ENCODE data around the gene CILP.
"Not testable (repeated sequence)": the region's sequence is repeated elsewhere in the genome, so short reads cannot be mapped to it uniquely, and the experiment has no call there.

Gene CILP, protein sequence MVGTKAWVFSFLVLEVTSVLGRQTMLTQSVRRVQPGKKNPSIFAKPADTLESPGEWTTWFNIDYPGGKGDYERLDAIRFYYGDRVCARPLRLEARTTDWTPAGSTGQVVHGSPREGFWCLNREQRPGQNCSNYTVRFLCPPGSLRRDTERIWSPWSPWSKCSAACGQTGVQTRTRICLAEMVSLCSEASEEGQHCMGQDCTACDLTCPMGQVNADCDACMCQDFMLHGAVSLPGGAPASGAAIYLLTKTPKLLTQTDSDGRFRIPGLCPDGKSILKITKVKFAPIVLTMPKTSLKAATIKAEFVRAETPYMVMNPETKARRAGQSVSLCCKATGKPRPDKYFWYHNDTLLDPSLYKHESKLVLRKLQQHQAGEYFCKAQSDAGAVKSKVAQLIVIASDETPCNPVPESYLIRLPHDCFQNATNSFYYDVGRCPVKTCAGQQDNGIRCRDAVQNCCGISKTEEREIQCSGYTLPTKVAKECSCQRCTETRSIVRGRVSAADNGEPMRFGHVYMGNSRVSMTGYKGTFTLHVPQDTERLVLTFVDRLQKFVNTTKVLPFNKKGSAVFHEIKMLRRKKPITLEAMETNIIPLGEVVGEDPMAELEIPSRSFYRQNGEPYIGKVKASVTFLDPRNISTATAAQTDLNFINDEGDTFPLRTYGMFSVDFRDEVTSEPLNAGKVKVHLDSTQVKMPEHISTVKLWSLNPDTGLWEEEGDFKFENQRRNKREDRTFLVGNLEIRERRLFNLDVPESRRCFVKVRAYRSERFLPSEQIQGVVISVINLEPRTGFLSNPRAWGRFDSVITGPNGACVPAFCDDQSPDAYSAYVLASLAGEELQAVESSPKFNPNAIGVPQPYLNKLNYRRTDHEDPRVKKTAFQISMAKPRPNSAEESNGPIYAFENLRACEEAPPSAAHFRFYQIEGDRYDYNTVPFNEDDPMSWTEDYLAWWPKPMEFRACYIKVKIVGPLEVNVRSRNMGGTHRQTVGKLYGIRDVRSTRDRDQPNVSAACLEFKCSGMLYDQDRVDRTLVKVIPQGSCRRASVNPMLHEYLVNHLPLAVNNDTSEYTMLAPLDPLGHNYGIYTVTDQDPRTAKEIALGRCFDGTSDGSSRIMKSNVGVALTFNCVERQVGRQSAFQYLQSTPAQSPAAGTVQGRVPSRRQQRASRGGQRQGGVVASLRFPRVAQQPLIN

GRCh38 chr15:65210770-65211481 is at the start of gene CILP:
CILP (minus strand) TSS chr15:65211473; CDS start chr15:65209755, 1,718 bp downstream.
- no peak for DNase-seq

GRCh38 chr15:65260968-65261367 is 49.7 kb upstream of the CILP start:
- no peak for DNase-seq

DNA sequence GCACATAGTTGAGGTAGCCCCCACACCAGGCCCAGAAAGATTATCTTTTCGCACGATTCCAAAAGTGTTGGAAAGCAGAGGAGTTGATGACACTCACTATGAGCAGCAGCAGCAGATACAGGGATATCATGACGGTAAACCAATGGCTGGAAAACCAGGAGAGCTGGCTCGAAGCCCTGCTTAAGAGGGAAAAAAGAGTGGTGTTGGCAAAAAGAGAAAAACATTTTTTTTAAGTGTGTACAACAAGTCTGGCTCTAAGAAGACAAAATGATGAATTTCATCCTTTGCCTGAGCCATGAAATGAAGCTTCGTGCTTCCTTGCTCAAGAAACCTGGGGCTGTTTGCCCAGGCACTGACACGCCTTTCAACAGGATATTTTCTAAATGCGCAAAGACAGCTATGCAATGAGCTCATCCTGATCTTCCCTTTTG is 48.1 kb upstream of the CILP start:
- DNase-seq = no peak

GRCh38 chr15:65258375-65259262 is 47.3 kb upstream of the CILP start:
- DNase-seq = no peak

- no peak for DNase-seq
Measured at GRCh38 chr15:65255486-65256140, 44.3 kb upstream of the CILP start.

- DNase-seq = no peak
Measured at GRCh38 chr15:65254758-65255157, 43.5 kb upstream of the CILP start.

DNA sequence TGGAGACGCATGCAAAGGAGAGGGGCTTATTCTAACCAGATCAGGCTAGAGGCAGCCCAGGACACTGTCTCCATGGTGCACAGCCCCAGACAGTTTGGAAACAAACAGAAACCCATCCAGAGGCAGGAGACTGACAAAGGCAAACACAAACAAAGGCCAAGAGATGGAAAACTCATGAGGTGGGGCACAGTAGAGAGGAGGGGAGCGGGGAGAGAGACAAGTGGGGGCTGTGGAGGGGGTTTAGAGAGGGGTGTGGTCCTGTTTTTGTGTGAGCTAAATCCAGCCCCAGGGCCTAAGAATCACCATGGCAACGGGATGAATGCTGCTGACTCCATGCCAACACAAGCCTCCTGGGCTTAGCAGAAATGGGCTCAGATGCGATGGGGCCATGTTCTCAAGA is 43.1 kb upstream of the CILP start:
- DNase-seq = no peak

DNA sequence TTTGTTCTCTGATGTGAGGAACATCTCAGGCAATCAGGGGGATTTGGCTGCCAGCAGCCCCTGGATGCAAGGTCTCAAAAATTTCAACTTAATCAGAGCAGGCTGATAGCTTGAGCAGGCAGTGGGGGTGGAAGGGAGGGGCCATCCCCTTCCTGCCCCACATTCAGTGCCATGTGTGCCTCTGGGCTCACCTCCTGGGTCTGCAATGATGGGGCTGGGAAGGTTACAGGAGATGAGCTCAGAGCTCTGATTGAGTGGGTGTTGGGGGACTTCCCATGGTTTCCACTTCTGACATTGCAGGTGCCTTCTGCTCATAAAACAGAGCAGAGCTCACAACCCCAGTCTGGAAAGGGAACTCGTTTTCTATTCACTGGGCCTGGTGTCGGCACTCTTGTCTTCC is 38.4 kb upstream of the CILP start:
- no peak for DNase-seq

DNA sequence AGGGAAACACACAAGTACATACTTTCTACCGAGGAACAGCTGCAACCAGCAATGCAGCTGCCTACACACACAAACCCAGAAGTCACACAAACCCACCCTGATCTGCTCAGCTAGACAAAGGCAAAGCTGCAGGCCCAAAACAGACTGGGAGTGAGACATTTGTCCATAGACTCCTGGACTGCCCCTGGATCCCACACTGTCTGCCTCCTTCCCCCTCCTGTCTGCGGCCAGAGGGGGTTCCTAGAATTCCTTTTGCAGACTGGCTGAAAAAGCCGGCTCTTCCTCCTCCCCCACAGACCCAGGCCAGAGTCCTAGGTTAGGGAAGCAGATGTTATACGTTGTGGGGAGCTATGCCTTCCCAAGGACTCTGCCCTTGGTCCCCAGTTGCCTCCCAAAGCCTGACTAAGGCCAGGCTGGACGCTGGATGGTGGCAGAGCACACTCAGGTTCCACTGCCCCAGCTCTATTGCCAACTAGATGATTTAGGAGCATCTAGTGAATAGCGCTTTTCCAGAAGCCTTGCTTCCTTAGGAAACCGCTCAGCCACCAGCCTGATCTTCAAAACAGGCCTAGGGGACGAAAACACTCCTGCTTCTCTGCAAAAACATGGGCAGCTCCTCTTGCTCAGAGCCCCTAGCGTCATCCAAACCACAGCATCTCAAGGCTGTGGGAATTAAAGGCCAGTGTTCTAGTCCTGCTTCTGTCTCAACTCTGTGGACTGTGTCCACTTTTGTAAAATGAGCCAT is 37.4 kb upstream of the CILP start:
- DNase-seq = no peak

DNA sequence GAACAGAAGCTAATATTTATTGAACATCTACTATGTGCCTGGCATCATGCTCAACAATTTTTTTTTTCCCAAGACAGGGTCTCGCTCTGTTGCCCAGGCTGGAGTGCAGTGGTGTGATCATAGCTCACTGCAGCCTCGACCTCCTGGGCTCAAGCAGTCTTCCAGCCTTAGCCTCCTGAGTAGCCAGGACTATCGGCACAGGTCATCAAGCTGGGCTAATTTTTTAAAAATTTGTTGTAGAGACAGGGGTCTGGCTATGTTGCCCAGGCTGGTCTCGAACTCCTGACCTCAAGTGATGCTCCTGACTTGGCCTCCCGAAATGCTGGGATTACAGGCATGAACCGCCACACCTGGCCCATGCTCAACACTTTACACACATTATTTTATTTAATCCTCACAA is 35.7 kb upstream of the CILP start:
- DNase-seq = no peak

- DNase-seq = no peak
Measured at GRCh38 chr15:65246026-65246714, 34.9 kb upstream of the CILP start.

- DNase-seq = no peak
Measured at GRCh38 chr15:65245096-65245856, 34.0 kb upstream of the CILP start.

DNA sequence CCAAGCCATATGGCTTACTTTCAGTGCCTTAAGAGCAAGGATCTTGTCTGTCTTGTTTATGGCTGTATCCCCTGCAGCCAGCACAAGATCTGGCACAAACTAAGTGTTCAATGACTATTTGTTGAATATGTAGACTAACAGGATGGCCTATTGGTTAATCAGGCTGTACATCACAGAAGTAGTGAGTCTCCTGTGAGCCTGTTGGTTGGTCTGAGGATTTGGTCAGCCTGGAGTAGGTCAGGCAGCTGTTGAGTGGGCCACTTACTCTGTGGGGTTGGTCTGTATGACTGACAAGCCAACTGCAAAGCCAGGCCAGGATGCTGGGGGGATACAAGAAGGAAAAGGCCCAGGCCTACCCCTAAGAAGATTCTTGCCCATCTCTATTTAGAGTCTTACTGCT is 33.4 kb upstream of the CILP start:
- no peak for DNase-seq

GRCh38 chr15:65236443-65236842 is 25.2 kb upstream of the CILP start:
- not testable (repeated sequence) for DNase-seq

DNA sequence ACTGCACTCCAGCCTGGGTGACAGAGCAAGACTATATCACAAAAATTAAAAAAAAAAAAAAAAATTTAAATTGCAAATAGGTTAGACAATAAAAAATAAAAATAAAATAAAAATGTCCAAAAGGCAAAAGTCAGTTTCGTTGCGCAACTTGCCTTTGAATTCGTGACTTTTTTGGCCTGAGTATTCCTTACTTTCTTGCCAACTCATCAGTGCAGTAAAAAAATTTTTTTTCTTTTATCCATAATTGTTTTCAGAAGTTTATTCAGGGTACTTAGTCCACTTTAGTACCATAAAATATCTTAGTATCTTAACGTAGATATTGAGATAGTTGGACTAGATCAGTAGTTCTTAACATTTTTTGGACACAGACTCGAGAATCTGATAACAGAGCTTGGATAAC is 22.4 kb upstream of the CILP start:
- DNase-seq = no peak

GRCh38 chr15:65232520-65232919 is 21.2 kb upstream of the CILP start:
- DNase-seq = no peak

- no peak for DNase-seq
Measured at GRCh38 chr15:65231306-65231705, 20.0 kb upstream of the CILP start.

DNA sequence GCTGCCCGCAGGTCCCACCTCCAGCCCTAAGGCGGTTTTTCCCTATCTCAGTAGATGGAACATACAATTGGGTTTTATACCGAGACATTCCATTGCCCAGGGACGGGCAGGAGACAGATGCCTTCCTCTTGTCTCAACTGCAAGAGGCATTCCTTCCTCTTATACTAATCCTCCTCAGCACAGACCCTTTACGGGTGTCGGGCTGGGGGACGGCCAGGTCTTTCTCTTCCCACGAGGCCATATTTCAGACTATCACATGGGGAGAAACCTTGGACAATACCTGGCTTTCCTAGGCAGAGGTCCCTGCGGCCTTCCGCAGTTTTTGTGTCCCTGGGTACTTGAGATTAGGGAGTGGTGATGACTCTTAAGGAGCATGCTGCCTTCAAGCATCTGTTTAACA is 15.6 kb upstream of the CILP start:
- not testable (repeated sequence) for DNase-seq

DNA sequence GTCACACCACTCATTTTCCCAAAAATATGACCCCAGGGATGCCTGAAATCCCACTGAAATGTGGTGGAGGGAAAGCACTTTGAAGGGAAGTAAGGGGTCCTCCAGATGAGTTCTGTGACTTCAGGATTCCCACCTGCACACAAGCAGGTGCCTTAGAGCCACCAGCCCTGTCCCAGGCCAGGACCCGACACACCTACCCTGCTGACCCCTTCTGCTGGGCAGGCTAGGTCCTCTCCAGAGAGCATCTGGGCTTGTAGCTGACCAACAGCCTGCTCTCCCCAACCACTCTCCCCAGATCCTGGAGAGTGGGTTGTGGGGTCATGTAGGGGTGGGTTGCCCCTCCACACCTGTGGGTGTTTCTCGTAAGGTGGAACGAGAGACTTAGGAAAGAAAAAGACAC is 14.9 kb upstream of the CILP start:
- no peak for DNase-seq

Measured in RPMI8226 (cell line).